Upper lobe of left lung (tissue), 4 donors: Measurements from ENCODE around the gene NUMBL.

ENCODE experiments used
- CTCF ChIP-seq, 6 experiments: fragments of 450-650 bp in 4 of 6; fragments of 200-600 bp in 2 of 6; sonication (generic) in 2 of 6; IDR thresholded peaks; one replicate each; pipeline ENCODE4 v1.5.1; 2016 to 2019; ENCODE audit warnings: antibody characterized with exemption in 6 of 6
- EP300 ChIP-seq, 4 donors: sonication (generic); formaldehyde crosslinking; IDR thresholded peaks; one replicate each; pipeline ENCODE4 v1.5.1; 2017; ENCODE audit warnings: antibody characterized with exemption in 4 of 4, control low read depth in 2 of 4
- POLR2A ChIP-seq, 4 donors: fragments of 450-650 bp; IDR thresholded peaks; one replicate each; pipeline ENCODE4 v1.5.1; 2016 to 2017; ENCODE audit warnings: antibody characterized with exemption in 4 of 4, mild to moderate bottlenecking in 2 of 4

GRCh38 chr19:40717880-40718773 lies 27.7 kb upstream of the NUMBL start:
- TF ChIP-seq CTCF (IDR thresholded peaks at IDR 0.05) (no peak), POLR2A (IDR thresholded peaks at IDR 0.05) (peak in 1 of 4 donors; percentile 12), EP300 (IDR thresholded peaks at IDR 0.05) (no peak)
